Measurements from ENCODE around the gene SCMH1. TPM values are rescaled to one million over a fixed set of nuclear protein-coding genes. Genes with fewer than 3 reads are reported as not detected.

Gene SCMH1
- total RNA-seq, 1 donor from 2014 or later = 13.0 TPM

DNA sequence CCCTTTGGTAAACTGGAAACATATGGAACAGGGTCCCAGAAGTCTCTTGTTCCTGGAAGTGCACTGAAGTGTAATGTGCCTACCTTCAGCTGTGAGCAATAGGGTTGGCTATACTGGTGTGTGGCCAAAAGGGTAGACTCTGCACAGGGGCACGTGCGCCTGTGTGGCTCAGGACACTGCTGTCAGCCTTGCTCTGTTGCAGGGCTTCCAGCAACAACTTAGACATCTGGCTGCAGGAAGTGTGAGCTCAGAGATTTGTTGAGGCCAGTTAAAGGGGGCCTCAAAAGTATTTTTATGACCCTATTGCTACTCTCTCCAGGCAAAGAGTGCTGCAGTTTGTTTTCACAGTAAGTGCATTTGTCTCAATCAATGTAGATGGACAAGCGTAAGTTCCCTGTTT is 255.2 kb downstream of the SCMH1 start:
- H3K9ac ChIP-seq (ENCODE audit: low read depth in 1 of 3, low read length in 3 of 3) = no peak overlapping the region
- no peak overlapping the region for H3K27ac ChIP-seq (ENCODE audit: low read depth, low read length)
- no peaks in the 10 kb centered on the region for H3K27me3 ChIP-seq (ENCODE audit: control insufficient read depth in 3 of 3, insufficient read depth in 3 of 3, low read length in 3 of 3)
- H3K4me3 ChIP-seq (ENCODE audit: low read length in 3 of 3) = no peak overlapping the region
- peaks cover 0 to 6% (median 2%) of the 10 kb centered on the region in 3 donors for H3K4me1 ChIP-seq (ENCODE audit: control insufficient read depth in 3 of 3, insufficient read depth in 3 of 3, low read length in 3 of 3)
- no peaks in the 10 kb centered on the region for H3K9me3 ChIP-seq (ENCODE audit: control insufficient read depth in 3 of 3, low read length in 3 of 3)
- peaks cover 19 to 64% (median 57%) of the 10 kb centered on the region in 3 donors for H3K36me3 ChIP-seq (ENCODE audit: control insufficient read depth in 3 of 3, insufficient read depth in 3 of 3, low read length in 3 of 3)

DNA sequence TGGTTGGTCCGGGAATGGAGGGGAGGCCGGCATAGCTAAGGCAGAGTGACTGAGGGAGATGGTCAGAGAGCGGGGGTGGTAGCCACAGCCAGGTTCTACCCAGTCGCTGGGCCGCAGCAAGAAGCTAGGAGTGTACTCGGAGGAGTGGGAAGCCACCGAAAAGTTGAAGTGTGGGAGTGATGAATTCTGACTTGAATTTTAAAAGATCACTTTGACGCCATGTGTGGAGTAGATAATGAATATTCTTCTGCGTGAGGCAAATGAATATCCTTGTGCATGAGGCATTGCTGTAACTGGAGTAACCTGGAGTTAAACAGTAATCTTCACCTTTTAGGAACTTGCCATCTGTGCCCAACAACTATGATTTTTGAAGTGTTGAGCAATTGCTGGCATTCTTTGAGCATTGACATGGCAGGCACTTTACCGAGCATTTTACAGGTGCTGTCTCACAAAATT is 255.8 kb downstream of the SCMH1 start:
- Histone ChIP-seq H3K4me3 (ENCODE audit: low read length in 3 of 3) (no peak overlapping the region), H3K9ac (ENCODE audit: low read depth in 1 of 3, low read length in 3 of 3) (no peak overlapping the region), H3K27ac (ENCODE audit: low read depth, low read length) (no peak overlapping the region), H3K9me3 (ENCODE audit: control insufficient read depth in 3 of 3, low read length in 3 of 3) (no peaks in the 10 kb centered on the region), H3K4me1 (ENCODE audit: control insufficient read depth in 3 of 3, insufficient read depth in 3 of 3, low read length in 3 of 3) (peaks cover 0 to 6% (median 2%) of the 10 kb centered on the region in 3 donors), H3K36me3 (ENCODE audit: control insufficient read depth in 3 of 3, insufficient read depth in 3 of 3, low read length in 3 of 3) (peaks cover 15 to 58% (median 51%) of the 10 kb centered on the region in 3 donors), H3K27me3 (ENCODE audit: control insufficient read depth in 3 of 3, insufficient read depth in 3 of 3, low read length in 3 of 3) (no peaks in the 10 kb centered on the region)

DNA sequence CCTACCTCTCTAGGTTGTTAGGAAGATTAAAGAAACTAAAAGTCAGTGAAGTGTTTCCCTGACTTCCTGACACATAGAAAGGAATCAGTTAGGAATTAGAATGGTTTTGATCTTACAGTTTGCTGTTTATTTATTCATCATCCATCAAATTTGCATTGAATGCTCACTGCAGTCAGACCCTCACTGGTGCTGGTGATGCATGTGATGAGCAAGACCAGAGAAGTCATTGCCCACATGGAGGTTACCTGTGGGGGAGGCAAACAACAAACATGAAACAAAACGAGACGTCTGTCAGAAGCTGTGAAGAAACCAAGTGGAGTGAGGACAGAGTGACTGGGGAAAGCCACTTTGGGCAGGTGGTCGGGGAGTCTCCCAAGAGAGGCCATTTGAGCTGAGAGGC is 256.2 kb downstream of the SCMH1 start:
- Histone ChIP-seq H3K27me3 (ENCODE audit: control insufficient read depth in 3 of 3, insufficient read depth in 3 of 3, low read length in 3 of 3) (no peaks in the 10 kb centered on the region), H3K9me3 (ENCODE audit: control insufficient read depth in 3 of 3, low read length in 3 of 3) (no peaks in the 10 kb centered on the region), H3K9ac (ENCODE audit: low read depth in 1 of 3, low read length in 3 of 3) (peak overlapping the region in 1 of 3 donors; percentile 4), H3K4me3 (ENCODE audit: low read length in 3 of 3) (no peak overlapping the region), H3K36me3 (ENCODE audit: control insufficient read depth in 3 of 3, insufficient read depth in 3 of 3, low read length in 3 of 3) (peaks cover 15 to 54% (median 49%) of the 10 kb centered on the region in 3 donors), H3K27ac (ENCODE audit: low read depth, low read length) (no peak overlapping the region), H3K4me1 (ENCODE audit: control insufficient read depth in 3 of 3, insufficient read depth in 3 of 3, low read length in 3 of 3) (peaks cover 2 to 6% (median 2%) of the 10 kb centered on the region in 3 donors)

DNA sequence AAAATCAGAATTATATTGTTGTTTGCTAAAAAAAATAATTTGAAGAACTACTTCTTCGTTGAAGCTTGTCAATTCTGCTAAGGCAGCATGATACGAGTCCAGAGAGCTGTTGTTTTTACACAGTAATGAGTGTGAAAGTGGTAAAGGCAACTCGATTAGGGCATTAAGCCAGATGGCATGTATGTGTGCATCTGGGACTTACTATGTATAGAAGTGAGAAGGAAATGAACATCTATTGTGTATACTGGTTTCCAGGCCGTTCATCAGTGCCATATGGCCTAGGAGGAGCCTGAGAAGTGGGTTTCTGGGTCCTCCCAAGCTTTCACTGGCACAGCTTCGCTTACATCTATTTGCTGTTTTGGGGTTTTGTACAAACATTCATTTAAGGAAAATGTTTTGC is 256.9 kb downstream of the SCMH1 start:
- no peak overlapping the region for H3K9ac ChIP-seq (ENCODE audit: low read depth in 1 of 3, low read length in 3 of 3)
- no peak overlapping the region for H3K27ac ChIP-seq (ENCODE audit: low read depth, low read length)
- peaks cover 7 to 12% (median 10%) of the 10 kb centered on the region in 3 donors for H3K4me1 ChIP-seq (ENCODE audit: control insufficient read depth in 3 of 3, insufficient read depth in 3 of 3, low read length in 3 of 3)
- H3K27me3 ChIP-seq (ENCODE audit: control insufficient read depth in 3 of 3, insufficient read depth in 3 of 3, low read length in 3 of 3) = no peaks in the 10 kb centered on the region
- H3K9me3 ChIP-seq (ENCODE audit: control insufficient read depth in 3 of 3, low read length in 3 of 3) = no peaks in the 10 kb centered on the region
- H3K36me3 ChIP-seq (ENCODE audit: control insufficient read depth in 3 of 3, insufficient read depth in 3 of 3, low read length in 3 of 3) = peaks cover 13 to 50% (median 48%) of the 10 kb centered on the region in 3 donors
- no peak overlapping the region for H3K4me3 ChIP-seq (ENCODE audit: low read length in 3 of 3)

DNA sequence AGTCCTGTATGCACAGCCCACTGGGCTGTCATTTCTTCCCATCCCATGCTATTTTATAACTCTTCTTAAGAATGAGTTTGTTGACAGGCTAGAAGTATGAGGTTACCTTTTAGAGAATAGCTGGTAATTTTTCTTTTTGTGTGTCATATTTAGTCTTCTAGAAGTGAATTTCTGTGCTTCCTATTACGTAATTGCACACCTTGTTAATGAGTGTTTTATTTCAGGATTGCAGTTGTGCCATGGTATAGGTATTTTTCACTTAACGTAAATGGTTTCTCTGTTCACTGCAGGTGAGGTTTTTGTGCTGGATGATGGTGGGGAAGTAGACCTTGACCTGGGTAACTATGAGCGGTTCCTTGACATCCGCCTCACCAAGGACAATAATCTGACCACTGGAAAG is 257.6 kb downstream of the SCMH1 start:
- Histone ChIP-seq H3K27me3 (ENCODE audit: control insufficient read depth in 3 of 3, insufficient read depth in 3 of 3, low read length in 3 of 3) (no peaks in the 10 kb centered on the region), H3K4me3 (ENCODE audit: low read length in 3 of 3) (no peak overlapping the region), H3K36me3 (ENCODE audit: control insufficient read depth in 3 of 3, insufficient read depth in 3 of 3, low read length in 3 of 3) (peaks cover 10 to 45% (median 42%) of the 10 kb centered on the region in 3 donors), H3K9me3 (ENCODE audit: control insufficient read depth in 3 of 3, low read length in 3 of 3) (no peaks in the 10 kb centered on the region), H3K9ac (ENCODE audit: low read depth in 1 of 3, low read length in 3 of 3) (no peak overlapping the region), H3K27ac (ENCODE audit: low read depth, low read length) (no peak overlapping the region), H3K4me1 (ENCODE audit: control insufficient read depth in 3 of 3, insufficient read depth in 3 of 3, low read length in 3 of 3) (peaks cover 7 to 12% (median 10%) of the 10 kb centered on the region in 3 donors)

DNA sequence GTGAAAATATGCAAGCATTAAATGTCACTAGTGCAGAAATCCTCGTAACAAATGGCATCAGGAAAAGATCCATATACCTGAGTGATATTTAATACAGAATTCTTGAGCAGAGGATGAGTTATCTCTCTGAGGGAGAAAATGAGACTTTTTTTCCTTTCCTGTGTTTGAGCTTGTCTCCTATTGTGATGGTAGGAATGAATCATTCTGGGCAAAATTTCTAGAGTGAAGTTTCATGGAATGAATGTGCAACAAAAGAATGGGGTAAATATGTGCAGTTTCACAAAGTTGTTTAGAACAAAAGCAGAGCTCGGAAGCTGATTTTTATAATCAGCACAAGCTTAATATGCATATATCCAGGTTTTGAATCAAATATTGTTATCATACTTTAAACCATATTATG is 258.0 kb downstream of the SCMH1 start:
- Histone ChIP-seq H3K36me3 (ENCODE audit: control insufficient read depth in 3 of 3, insufficient read depth in 3 of 3, low read length in 3 of 3) (peaks cover 5 to 42% (median 37%) of the 10 kb centered on the region in 3 donors), H3K27me3 (ENCODE audit: control insufficient read depth in 3 of 3, insufficient read depth in 3 of 3, low read length in 3 of 3) (no peaks in the 10 kb centered on the region), H3K27ac (ENCODE audit: low read depth, low read length) (no peak overlapping the region), H3K4me3 (ENCODE audit: low read length in 3 of 3) (no peak overlapping the region), H3K9me3 (ENCODE audit: control insufficient read depth in 3 of 3, low read length in 3 of 3) (no peaks in the 10 kb centered on the region), H3K9ac (ENCODE audit: low read depth in 1 of 3, low read length in 3 of 3) (no peak overlapping the region), H3K4me1 (ENCODE audit: control insufficient read depth in 3 of 3, insufficient read depth in 3 of 3, low read length in 3 of 3) (peaks cover 10 to 15% (median 13%) of the 10 kb centered on the region in 3 donors)

DNA sequence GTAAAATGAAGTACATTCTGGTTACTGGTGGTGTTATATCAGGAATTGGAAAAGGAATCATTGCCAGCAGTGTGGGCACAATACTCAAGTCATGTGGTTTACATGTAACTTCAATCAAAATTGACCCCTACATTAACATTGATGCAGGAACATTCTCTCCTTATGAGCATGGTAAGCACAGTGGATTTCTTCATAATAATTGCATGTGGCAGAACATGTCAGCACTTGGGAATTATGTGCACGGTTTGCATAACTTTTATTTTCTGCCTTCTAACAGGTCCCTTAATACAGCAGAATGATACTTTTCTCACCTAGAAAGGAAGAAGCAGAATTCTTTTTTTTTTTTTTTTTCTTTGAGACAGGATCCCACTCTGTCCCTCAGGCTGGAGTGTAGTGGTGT is 258.8 kb downstream of the SCMH1 start:
- Histone ChIP-seq H3K4me3 (ENCODE audit: low read length in 3 of 3) (no peak overlapping the region), H3K4me1 (ENCODE audit: control insufficient read depth in 3 of 3, insufficient read depth in 3 of 3, low read length in 3 of 3) (peaks cover 12 to 17% (median 16%) of the 10 kb centered on the region in 3 donors), H3K27me3 (ENCODE audit: control insufficient read depth in 3 of 3, insufficient read depth in 3 of 3, low read length in 3 of 3) (no peaks in the 10 kb centered on the region), H3K27ac (ENCODE audit: low read depth, low read length) (no peak overlapping the region), H3K36me3 (ENCODE audit: control insufficient read depth in 3 of 3, insufficient read depth in 3 of 3, low read length in 3 of 3) (peaks cover 4 to 35% (median 34%) of the 10 kb centered on the region in 3 donors), H3K9me3 (ENCODE audit: control insufficient read depth in 3 of 3, low read length in 3 of 3) (no peaks in the 10 kb centered on the region), H3K9ac (ENCODE audit: low read depth in 1 of 3, low read length in 3 of 3) (no peak overlapping the region)

DNA sequence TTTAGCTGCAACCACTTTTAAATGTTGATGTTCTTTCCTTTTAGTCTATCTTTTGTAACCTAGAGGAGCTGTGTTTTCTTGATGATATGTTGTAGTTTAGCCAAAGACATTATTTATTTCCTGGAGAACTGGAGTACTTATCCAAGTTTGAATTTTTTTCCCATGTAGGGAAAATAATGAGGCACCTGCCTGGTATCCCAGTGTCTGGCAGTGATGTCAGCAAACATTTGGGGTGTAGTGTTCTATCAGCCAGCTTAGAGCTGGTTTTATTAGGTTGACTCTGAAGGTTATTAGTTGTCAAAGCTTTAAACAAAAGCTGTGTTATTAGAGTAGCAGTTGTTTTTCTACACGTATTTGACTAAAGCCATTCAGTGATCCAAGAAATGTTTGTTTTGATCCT is 259.4 kb downstream of the SCMH1 start:
- H3K27me3 ChIP-seq (ENCODE audit: control insufficient read depth in 3 of 3, insufficient read depth in 3 of 3, low read length in 3 of 3) = no peaks in the 10 kb centered on the region
- peaks cover 12 to 17% (median 16%) of the 10 kb centered on the region in 3 donors for H3K4me1 ChIP-seq (ENCODE audit: control insufficient read depth in 3 of 3, insufficient read depth in 3 of 3, low read length in 3 of 3)
- H3K4me3 ChIP-seq (ENCODE audit: low read length in 3 of 3) = no peak overlapping the region
- no peaks in the 10 kb centered on the region for H3K9me3 ChIP-seq (ENCODE audit: control insufficient read depth in 3 of 3, low read length in 3 of 3)
- no peak overlapping the region for H3K9ac ChIP-seq (ENCODE audit: low read depth in 1 of 3, low read length in 3 of 3)
- H3K36me3 ChIP-seq (ENCODE audit: control insufficient read depth in 3 of 3, insufficient read depth in 3 of 3, low read length in 3 of 3) = peaks cover 4 to 33% (median 31%) of the 10 kb centered on the region in 3 donors
- H3K27ac ChIP-seq (ENCODE audit: low read depth, low read length) = no peak overlapping the region

DNA sequence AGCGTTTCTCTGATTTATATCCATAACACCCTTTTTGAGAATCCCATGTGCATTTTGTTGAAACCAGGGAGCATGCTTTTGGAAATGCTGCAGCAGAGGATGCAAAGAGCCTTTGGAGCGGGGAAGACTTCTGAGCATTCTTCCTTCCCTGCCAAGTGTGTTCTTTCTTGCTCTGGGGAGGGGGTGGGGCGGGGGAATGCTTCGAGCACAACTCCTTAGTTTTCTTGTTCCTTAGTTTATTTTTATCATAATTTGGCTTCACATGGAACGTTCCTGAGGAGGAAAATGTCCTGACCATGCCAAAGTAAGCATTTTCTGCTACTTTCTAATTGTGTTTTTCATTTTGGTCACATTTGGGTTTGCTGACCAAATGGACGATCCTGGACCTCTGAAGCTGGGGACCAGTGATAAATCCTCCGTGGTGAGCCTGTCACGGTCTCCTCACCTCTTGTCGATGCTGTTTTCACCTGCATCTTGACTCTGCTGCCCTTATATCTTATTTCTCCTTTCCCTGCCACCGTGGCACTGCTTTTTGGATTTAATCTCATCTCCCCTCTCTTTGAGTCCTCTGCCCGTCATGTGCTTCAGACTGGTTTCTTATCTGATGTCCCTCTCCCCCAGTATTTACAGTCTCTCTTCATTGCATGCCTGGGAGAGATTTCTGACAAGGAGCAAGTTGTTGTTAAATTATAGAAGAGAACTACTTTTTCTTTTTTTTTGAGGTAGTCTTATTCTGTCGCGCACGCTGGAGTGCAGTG is 260.2 kb downstream of the SCMH1 start:
- Histone ChIP-seq H3K9me3 (ENCODE audit: control insufficient read depth in 3 of 3, low read length in 3 of 3) (no peaks in the 10 kb centered on the region), H3K9ac (ENCODE audit: low read depth in 1 of 3, low read length in 3 of 3) (no peak overlapping the region), H3K4me1 (ENCODE audit: control insufficient read depth in 3 of 3, insufficient read depth in 3 of 3, low read length in 3 of 3) (peaks cover 12 to 17% (median 16%) of the 10 kb centered on the region in 3 donors), H3K27ac (ENCODE audit: low read depth, low read length) (no peak overlapping the region), H3K36me3 (ENCODE audit: control insufficient read depth in 3 of 3, insufficient read depth in 3 of 3, low read length in 3 of 3) (peaks cover 0 to 25% (median 22%) of the 10 kb centered on the region in 3 donors), H3K4me3 (ENCODE audit: low read length in 3 of 3) (peak overlapping the region in 1 of 3 donors; percentile 21), H3K27me3 (ENCODE audit: control insufficient read depth in 3 of 3, insufficient read depth in 3 of 3, low read length in 3 of 3) (no peaks in the 10 kb centered on the region)

DNA sequence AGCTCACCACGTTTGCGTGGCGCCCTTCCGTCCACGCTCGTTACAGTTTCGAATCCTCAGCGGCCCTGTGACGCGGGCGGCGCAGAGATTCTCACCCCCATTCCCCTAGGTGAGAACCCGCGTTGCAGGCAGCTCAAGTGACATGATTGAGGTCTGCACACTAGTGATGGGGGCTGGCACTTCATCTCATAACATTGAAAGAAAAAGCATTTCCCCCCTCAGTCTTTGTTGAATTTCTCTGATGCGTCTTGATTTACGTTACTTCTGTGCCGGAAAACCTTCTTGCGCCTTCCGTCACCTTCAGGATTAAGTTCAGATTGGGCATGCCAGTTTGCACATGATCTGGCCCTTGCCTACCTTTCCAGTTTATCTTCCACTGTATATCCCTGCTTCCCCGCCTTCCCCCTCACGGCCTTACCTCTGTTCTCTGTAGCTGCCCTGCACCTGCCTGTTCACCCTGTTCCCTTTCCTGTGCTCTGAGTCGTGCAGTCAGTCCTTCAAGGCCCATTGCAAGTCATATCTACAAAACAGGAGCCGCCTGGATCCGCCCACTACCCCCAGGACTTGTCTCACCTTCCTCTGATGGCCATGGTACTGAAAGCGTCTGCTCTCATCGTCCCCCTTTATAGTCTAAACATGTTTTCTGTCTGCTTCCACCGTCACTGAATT is 261.5 kb downstream of the SCMH1 start:
- H3K9ac ChIP-seq (ENCODE audit: low read depth in 1 of 3, low read length in 3 of 3) = peak overlapping the region in 2 of 3 donors; percentile 71 to 92
- H3K4me3 ChIP-seq (ENCODE audit: low read length in 3 of 3) = peak overlapping the region; percentile 62 to 97 (median 90)
- H3K4me1 ChIP-seq (ENCODE audit: control insufficient read depth in 3 of 3, insufficient read depth in 3 of 3, low read length in 3 of 3) = peaks cover 12 to 16% (median 16%) of the 10 kb centered on the region in 3 donors
- no peaks in the 10 kb centered on the region for H3K27me3 ChIP-seq (ENCODE audit: control insufficient read depth in 3 of 3, insufficient read depth in 3 of 3, low read length in 3 of 3)
- no peak overlapping the region for H3K27ac ChIP-seq (ENCODE audit: low read depth, low read length)
- H3K9me3 ChIP-seq (ENCODE audit: control insufficient read depth in 3 of 3, low read length in 3 of 3) = no peaks in the 10 kb centered on the region
- peaks cover 0 to 14% (median 12%) of the 10 kb centered on the region in 3 donors for H3K36me3 ChIP-seq (ENCODE audit: control insufficient read depth in 3 of 3, insufficient read depth in 3 of 3, low read length in 3 of 3)

Data from skeletal muscle tissue (tissue), 4 donors.